Measurements from ENCODE around the gene NTRK3. TPM values are rescaled to one million over a fixed set of nuclear protein-coding genes. Genes with fewer than 3 reads are reported as not detected.

The NTRK3 gene
- total and polyA plus RNA-seq, 10 donors: 0.33 to 6.6 (median 2.1) TPM

GRCh38 chr15:87959080-87959479, 297.5 kb downstream of the NTRK3 start:
- Histone ChIP-seq H3K27me3 (replicated peaks in 1 of 7) (no peaks in the 10 kb centered on the region), H3K36me3 (no peaks in the 10 kb centered on the region), H3K4me3 (no peak overlapping the region), H3K9me3 (no peaks in the 10 kb centered on the region), H3K4me1 (peaks cover 0 to 21% (median 5%) of the 10 kb centered on the region in 6 donors), H3K27ac (no peak overlapping the region)
- intact Hi-C loops (cut with DNase I; ENCODE audit: low total_unique reads): no loop called here
- 81 to 92% (median 90%) methylated on average over 11 of the region's 11 CpGs for WGBS, 5 donors
- DNase-seq: no peak
- TF ChIP-seq POLR2AphosphoS5 (IDR thresholded peaks at IDR 0.05): no peak
- TF ChIP-seq POLR2A (IDR thresholded peaks at IDR 0.05): no peak
- no peak for TF ChIP-seq CTCF (IDR thresholded peaks at IDR 0.05 in 8 of 11, conservative IDR thresholded peaks at IDR 0.05 in 3 of 11)

- no peak for TF ChIP-seq POLR2A (IDR thresholded peaks at IDR 0.05)
- no peak for TF ChIP-seq POLR2AphosphoS5 (IDR thresholded peaks at IDR 0.05)
- TF ChIP-seq CTCF (IDR thresholded peaks at IDR 0.05 in 8 of 11, conservative IDR thresholded peaks at IDR 0.05 in 3 of 11): no peak
- intact Hi-C loops (cut with DNase I; ENCODE audit: low total_unique reads): no loop called here
- H3K36me3 ChIP-seq: no peaks in the 10 kb centered on the region
- H3K4me1 ChIP-seq: no peaks in the 10 kb centered on the region
- H3K27me3 ChIP-seq (replicated peaks in 1 of 7): no peaks in the 10 kb centered on the region
- no peak overlapping the region for H3K4me3 ChIP-seq
- no peak for DNase-seq
- WGBS, 5 donors: 73 to 88% (median 82%) methylated on average over 10 of the region's 10 CpGs
- H3K27ac ChIP-seq: no peak overlapping the region
- H3K9me3 ChIP-seq: no peaks in the 10 kb centered on the region
These were observed 301.1 kb downstream of the NTRK3 start for GRCh38 chr15:87955284-87955909.

DNA sequence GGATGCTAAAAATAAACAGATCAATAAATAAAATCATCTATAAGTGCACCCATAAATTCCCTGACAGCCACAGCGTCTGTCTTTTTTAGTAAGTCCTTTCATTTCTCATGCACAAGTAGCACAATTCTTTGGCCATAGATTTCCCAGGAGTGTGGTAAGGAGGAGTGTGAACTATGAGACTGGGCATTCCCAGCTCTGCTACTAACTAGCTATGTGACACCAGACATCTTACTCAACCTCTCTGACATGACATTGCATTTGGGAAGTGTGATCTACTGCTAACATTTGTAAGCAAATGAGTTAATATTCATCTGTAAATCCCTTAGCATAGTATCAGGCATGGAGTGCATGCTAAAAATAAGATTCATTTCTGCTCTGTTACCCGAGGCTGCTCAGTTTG, 301.7 kb downstream of the NTRK3 start:
- no peak for DNase-seq
- no peaks in the 10 kb centered on the region for H3K4me1 ChIP-seq
- intact Hi-C loops (cut with DNase I; ENCODE audit: low total_unique reads): no loop called here
- H3K27ac ChIP-seq: no peak overlapping the region
- no peak overlapping the region for H3K4me3 ChIP-seq
- H3K9me3 ChIP-seq: no peaks in the 10 kb centered on the region
- TF ChIP-seq POLR2AphosphoS5 (IDR thresholded peaks at IDR 0.05) (no peak), CTCF (IDR thresholded peaks at IDR 0.05 in 8 of 11, conservative IDR thresholded peaks at IDR 0.05 in 3 of 11) (no peak), POLR2A (IDR thresholded peaks at IDR 0.05) (no peak)
- WGBS, 5 donors: 59 to 88% (median 76%) methylated on average over 2 of the region's 2 CpGs
- H3K36me3 ChIP-seq: no peaks in the 10 kb centered on the region
- H3K27me3 ChIP-seq (replicated peaks in 1 of 7): no peaks in the 10 kb centered on the region

DNA sequence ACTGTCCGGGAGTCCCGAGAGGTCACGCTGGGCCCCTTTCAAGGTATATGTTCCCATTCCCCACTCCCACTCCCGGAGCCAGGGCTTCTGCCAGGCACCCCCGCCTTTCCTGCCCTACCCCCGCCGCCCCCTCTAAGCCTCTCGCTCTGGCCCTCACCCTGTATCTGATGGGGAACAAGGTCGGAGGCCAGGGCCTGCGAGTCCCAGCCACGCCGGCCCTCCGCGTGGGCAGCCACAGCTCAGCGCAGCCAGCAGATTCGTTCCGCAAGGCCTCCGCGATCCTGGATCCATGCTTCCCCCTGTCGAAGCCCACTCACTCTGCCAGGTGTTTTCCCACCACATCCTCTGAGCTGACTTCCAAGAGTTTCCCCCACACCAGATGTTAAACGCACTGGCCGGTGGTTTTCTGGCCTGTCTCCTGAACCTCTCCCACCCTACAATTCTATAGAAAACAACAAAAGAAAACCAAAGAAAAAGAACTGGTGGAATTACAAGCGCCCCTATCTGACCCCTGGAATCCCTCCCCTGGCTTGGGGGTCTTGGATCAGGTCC, 303.7 kb downstream of the NTRK3 start:
- no peak for DNase-seq
- no peak overlapping the region for H3K4me3 ChIP-seq
- no peak overlapping the region for H3K27ac ChIP-seq
- intact Hi-C loops (cut with DNase I; ENCODE audit: low total_unique reads): no loop called here
- 91 to 95% (median 93%) methylated on average over 21 to 23 of the region's 23 CpGs for WGBS, 5 donors
- H3K9me3 ChIP-seq: no peaks in the 10 kb centered on the region
- H3K36me3 ChIP-seq: no peaks in the 10 kb centered on the region
- H3K4me1 ChIP-seq: no peaks in the 10 kb centered on the region
- TF ChIP-seq CTCF (IDR thresholded peaks at IDR 0.05 in 8 of 11, conservative IDR thresholded peaks at IDR 0.05 in 3 of 11): no peak
- TF ChIP-seq POLR2A (IDR thresholded peaks at IDR 0.05): no peak
- TF ChIP-seq POLR2AphosphoS5 (IDR thresholded peaks at IDR 0.05): no peak
- H3K27me3 ChIP-seq (replicated peaks in 1 of 7): no peaks in the 10 kb centered on the region
